ENCODE results near the gene ANO2. TPM values are rescaled to one million over a fixed set of nuclear protein-coding genes. Genes with fewer than 3 reads are reported as not detected.

Gene ANO2
- total RNA-seq, 2 experiments from 2014 or later, result not detected

DNA sequence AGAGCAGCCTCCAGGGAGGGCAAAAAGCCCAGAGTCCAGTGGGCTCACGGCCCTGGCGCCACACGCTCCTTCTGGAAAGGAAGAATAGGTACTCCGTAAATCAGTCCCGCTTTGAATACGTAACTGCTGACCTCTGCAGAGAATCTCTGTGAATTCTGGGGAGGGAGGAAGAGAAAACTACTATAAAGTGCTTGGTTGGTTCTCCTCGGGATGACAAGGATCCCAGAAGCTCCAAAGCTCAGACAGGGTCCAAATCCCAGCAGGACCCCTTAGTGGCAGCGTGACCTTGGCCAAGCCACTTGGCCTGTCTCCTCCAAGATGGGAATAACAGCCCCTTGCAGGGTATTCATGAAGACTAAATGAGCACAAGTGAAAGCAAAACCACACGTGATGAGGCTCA, 31.7 kb downstream of the ANO2 start:
- intact Hi-C loops (cut with DNase I, micrococcal nuclease), result no loop called here
- Mint-ChIP-seq H3K27me3 (peaks cover 7% of the 10 kb centered on the region), H3K9me3 (ENCODE audit: low read depth) (no peaks in the 10 kb centered on the region), H3K4me3 (no peak overlapping the region), H3K36me3 (ENCODE audit: low read depth) (no peaks in the 10 kb centered on the region), H3K27ac (no peak overlapping the region), H3K4me1 (no peaks in the 10 kb centered on the region)
- ATAC-seq (no peak), DNase-seq (no peak)
- POLR2A ChIA-PET, result no interaction called here
- CTCF ChIA-PET, result no interaction called here

DNA sequence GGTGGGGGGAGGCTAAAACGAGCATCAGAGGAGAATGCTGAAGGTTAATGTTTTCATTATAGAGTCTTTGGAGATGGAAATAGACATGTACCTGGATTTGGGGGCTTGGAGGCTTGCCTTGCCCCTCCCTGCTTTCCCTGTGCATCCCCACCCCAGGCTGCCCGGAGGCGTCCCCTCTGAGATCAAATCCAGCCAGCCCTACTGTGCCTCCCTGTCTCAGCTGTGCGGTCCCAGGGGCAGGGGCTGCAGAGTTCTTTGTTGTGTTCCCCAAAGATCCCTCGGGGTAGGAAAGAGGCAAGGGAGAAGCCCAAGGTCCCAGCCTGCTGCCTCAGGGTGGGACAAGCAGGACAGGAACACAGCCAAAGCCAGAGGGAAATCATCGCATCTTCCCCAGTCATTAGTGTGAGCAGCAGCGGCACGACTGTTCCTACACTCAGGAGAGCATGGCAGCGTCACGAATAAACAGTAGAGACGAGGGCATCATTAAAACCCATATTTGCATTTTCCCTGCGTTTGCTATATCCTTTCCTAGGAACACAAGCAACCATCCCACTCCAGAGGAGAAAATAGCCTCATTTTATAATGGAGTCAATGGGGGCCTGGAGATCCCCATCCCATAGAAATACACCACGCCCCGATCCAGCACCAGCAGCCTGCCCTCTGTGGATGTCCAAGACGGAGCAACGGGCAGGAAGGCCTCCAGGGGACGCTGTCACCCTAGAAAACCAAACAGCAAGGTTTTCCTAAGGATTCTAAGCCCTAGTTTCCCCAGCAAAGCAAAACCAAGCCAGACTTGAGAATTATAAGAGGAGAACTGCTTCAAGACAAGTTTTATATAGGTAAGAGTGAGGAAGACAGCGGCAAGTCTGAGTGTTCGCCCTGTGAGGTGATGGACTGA, 32.4 kb downstream of the ANO2 start:
- intact Hi-C loops (cut with DNase I, micrococcal nuclease), result no loop called here
- POLR2A ChIA-PET, result no interaction called here
- H3K27me3 Mint-ChIP-seq, result peaks cover 10% of the 10 kb centered on the region
- CTCF ChIA-PET, result interaction anchor here (0.6 kb wide), 1 partner anchor 139 kb away, joined by 3 read pairs; no protein-coding TSS in a partner anchor
- H3K4me1 Mint-ChIP-seq, result no peaks in the 10 kb centered on the region
- no peaks in the 10 kb centered on the region for H3K9me3 Mint-ChIP-seq (ENCODE audit: low read depth)
- ATAC-seq (no peak), DNase-seq (no peak)
- no peaks in the 10 kb centered on the region for H3K36me3 Mint-ChIP-seq (ENCODE audit: low read depth)
- H3K27ac Mint-ChIP-seq, result no peak overlapping the region
- no peak overlapping the region for H3K4me3 Mint-ChIP-seq

DNA sequence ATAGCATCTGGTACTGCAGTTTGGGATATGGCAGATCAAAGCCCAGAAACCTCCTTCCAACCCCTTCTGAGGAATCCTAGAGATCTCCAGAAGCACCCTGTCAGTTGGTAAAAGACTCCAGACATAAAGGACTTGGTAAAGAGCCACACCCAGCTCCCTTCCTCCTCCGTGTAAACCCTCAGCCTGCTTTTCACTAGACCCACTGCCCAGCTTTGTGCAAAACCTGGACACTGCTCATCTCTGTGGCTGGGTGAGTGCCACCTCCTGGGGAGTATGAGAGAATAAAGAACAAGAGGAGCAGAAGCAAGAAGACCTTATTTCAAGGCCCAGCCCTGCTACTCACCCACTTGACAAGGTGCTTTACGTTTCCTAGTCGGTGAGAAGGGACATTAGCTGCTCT, 33.0 kb downstream of the ANO2 start:
- intact Hi-C loops (cut with DNase I, micrococcal nuclease), result no loop called here
- Mint-ChIP-seq H3K36me3 (ENCODE audit: low read depth) (no peaks in the 10 kb centered on the region), H3K27me3 (peaks cover 12% of the 10 kb centered on the region), H3K4me3 (no peak overlapping the region), H3K27ac (no peak overlapping the region), H3K4me1 (no peaks in the 10 kb centered on the region), H3K9me3 (ENCODE audit: low read depth) (no peaks in the 10 kb centered on the region)
- ATAC-seq, result no peak
- CTCF ChIA-PET, result interaction anchor here (0.6 kb wide), 2 partner anchors 138 to 163 kb away, joined by 3 read pairs; no protein-coding TSS in a partner anchor
- POLR2A ChIA-PET, result no interaction called here
- no peak for DNase-seq

DNA sequence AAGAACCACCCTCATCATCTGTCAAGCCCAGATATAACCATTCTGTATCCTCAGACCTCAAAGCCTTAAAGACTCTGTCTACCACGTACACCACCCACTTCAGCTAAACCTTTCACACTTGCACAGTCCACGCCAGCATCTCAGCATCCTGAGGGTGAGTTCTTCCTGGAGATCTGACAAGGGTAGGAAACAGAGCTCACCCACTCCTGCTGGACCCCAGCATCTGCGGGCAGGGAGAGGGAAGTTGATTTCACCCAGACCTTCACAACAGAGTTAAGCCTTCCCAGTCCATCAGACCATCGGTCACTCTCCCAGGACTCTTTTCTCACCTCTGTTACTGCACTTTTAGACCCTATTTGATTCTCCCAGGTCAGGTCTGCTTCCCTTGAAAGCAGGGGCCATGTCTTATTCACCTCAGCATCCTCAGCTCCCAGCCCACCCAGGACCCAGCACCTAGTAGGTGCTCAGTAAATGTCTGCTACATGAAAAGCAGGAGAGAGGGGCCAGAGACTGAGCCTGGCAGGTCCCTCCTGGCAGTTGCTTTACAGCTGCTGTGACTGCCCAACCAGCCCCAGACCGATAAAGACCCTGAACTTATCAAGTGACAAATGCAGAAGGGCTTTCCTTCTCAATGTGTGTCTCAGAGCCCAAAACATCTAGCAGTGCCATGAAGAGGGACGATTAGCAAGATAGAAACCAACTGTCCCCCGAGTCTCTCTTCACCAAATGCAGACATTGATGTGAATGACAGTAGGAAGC, 34.1 kb downstream of the ANO2 start:
- Mint-ChIP-seq H3K4me3 (no peak overlapping the region), H3K36me3 (ENCODE audit: low read depth) (no peaks in the 10 kb centered on the region), H3K9me3 (ENCODE audit: low read depth) (no peaks in the 10 kb centered on the region), H3K27ac (no peak overlapping the region), H3K4me1 (no peaks in the 10 kb centered on the region), H3K27me3 (peaks cover 12% of the 10 kb centered on the region)
- intact Hi-C loops (cut with DNase I, micrococcal nuclease), result no loop called here
- no peak for ATAC-seq
- ChIA-PET POLR2A (no interaction called here), CTCF (interaction anchor here (0.6 to 0.7 kb wide), 2 partner anchors 114 to 162 kb away, joined by 3 to 4 read pairs; no protein-coding TSS in a partner anchor)
- DNase-seq, result no peak

DNA sequence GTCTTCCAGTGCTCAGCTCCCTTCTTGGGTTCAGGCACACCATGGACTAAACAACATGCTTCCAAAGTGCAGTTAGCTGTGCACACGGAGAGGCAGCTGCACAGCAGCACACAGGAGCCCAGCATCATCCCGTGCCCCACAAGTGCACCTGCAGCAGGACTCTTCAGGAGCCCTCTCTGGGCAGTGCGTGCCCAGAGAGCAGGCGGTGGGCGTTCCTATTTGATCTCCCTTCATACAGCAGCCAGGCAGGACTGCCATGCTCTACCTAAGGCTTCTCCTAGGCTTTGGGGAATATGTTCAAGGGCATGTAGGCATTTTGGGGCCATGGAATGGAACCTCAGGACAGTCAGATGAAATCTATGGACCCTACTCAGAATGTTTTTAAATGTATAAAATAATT, 35.5 kb downstream of the ANO2 start:
- Mint-ChIP-seq H3K4me3 (no peak overlapping the region), H3K27ac (no peak overlapping the region), H3K36me3 (ENCODE audit: low read depth) (no peaks in the 10 kb centered on the region), H3K27me3 (peaks cover 12% of the 10 kb centered on the region), H3K4me1 (no peaks in the 10 kb centered on the region), H3K9me3 (ENCODE audit: low read depth) (no peaks in the 10 kb centered on the region)
- ATAC-seq (no peak), DNase-seq (no peak)
- ChIA-PET CTCF (interaction anchor here (0.8 kb wide), 1 partner anchor 163 kb away, joined by 4 read pairs; no protein-coding TSS in a partner anchor), POLR2A (no interaction called here)
- intact Hi-C loops (cut with DNase I, micrococcal nuclease), result no loop called here

DNA sequence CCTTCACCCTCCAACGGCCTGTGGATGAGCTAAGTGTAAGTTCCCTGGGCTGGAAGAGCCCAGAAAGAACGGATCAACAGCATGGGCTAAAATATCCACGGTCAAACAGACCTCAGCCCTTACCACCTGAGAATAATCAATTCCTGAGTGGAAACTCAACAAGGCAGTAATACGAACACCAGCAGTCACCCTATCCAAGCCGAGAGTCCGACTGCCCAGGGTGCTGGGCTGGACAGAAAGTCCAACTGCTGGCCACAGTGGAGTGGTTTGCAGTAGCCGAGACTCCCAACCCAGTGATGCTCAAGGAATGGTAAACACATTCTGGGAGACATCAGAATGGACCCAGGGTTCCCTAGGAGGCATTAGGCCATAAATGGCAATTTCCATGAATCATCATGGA, 36.8 kb downstream of the ANO2 start:
- no peak overlapping the region for H3K4me3 Mint-ChIP-seq
- H3K9me3 Mint-ChIP-seq (ENCODE audit: low read depth), result no peaks in the 10 kb centered on the region
- H3K4me1 Mint-ChIP-seq, result no peaks in the 10 kb centered on the region
- DNase-seq, result no peak
- intact Hi-C loops (cut with DNase I, micrococcal nuclease), result no loop called here
- POLR2A ChIA-PET, result no interaction called here
- peaks cover 12% of the 10 kb centered on the region for H3K27me3 Mint-ChIP-seq
- no peaks in the 10 kb centered on the region for H3K36me3 Mint-ChIP-seq (ENCODE audit: low read depth)
- no peak for ATAC-seq
- H3K27ac Mint-ChIP-seq, result no peak overlapping the region
- CTCF ChIA-PET, result interaction anchor here (0.7 kb wide), 1 partner anchor 1532 kb away, joined by 3 read pairs; no protein-coding TSS in a partner anchor

DNA sequence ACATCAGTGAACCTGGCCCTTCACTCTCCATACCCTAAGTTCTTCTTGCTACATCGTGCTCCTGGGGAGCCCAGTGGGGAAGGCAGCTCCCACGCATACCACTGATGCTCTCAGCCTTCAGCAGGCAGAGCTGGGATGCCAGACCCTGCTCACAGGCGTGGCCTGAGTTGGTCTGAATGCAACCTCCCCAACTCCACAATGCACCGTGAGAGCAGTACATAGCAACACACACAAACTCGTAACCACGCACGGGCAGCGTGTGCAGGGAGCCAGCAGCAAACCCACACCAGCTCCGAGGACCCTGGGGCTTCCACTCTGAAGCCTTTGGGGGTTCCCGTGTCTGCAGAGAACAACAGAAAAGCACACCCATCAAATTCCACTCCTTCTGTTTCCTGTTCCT, 37.3 kb downstream of the ANO2 start:
- Mint-ChIP-seq H3K4me3 (no peak overlapping the region), H3K27me3 (peaks cover 12% of the 10 kb centered on the region), H3K27ac (no peak overlapping the region), H3K9me3 (ENCODE audit: low read depth) (no peaks in the 10 kb centered on the region), H3K36me3 (ENCODE audit: low read depth) (no peaks in the 10 kb centered on the region), H3K4me1 (no peaks in the 10 kb centered on the region)
- intact Hi-C loops (cut with DNase I, micrococcal nuclease), result no loop called here
- ChIA-PET POLR2A (no interaction called here), CTCF (interaction anchor here (0.7 kb wide), 1 partner anchor 1532 kb away, joined by 3 read pairs; no protein-coding TSS in a partner anchor)
- ATAC-seq, result no peak
- DNase-seq, result no peak

DNA sequence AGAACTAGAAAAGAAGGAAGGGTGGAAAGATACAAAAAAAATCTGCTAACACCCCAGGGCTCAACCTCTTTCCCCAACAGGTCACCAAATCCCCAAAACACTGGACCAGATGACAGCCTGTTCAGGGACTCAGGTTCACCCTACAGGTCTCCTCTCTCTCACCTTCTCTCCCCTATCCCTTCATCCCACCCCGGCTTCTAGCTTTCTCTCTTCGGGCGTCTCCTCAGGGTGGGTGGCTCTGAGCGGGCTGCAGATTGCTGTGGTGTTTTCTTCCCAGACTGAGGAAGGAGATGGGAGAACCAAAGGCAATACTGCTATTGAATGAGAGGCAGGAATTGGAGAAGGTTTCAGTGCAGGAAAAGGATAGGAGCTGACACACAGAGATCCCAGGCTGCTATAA, 39.3 kb downstream of the ANO2 start:
- intact Hi-C loops (cut with DNase I, micrococcal nuclease), result no loop called here
- POLR2A ChIA-PET, result no interaction called here
- H3K4me1 Mint-ChIP-seq, result no peaks in the 10 kb centered on the region
- H3K27ac Mint-ChIP-seq, result no peak overlapping the region
- H3K36me3 Mint-ChIP-seq (ENCODE audit: low read depth), result no peaks in the 10 kb centered on the region
- no peak overlapping the region for H3K4me3 Mint-ChIP-seq
- ATAC-seq, result no peak
- H3K27me3 Mint-ChIP-seq, result peaks cover 13% of the 10 kb centered on the region
- CTCF ChIA-PET, result no interaction called here
- no peak for DNase-seq
- H3K9me3 Mint-ChIP-seq (ENCODE audit: low read depth), result no peaks in the 10 kb centered on the region

DNA sequence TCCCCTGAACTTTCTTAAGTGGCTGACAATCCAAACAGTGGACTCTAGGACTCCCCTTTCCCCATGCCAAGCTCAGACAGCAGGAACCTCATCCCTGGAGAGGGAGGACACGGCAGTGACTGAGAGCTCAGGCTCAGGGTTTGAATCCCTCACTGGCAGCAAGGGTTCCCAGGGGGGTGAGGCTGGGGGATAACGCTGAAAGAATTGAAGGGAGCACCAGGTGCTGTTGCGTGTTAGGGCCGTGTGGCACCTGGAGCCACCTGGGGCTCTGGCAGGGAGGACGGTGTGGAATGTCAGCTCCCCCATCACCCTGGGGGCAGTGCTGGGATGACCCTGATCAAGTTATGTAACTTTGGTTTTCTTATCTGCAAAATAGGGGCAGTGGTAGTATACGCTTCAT, 40.1 kb downstream of the ANO2 start:
- DNase-seq (no peak), ATAC-seq (no peak)
- Mint-ChIP-seq H3K27me3 (peaks cover 13% of the 10 kb centered on the region), H3K4me1 (no peaks in the 10 kb centered on the region), H3K27ac (no peak overlapping the region), H3K9me3 (ENCODE audit: low read depth) (no peaks in the 10 kb centered on the region), H3K36me3 (ENCODE audit: low read depth) (no peaks in the 10 kb centered on the region), H3K4me3 (no peak overlapping the region)
- intact Hi-C loops (cut with DNase I, micrococcal nuclease), result no loop called here
- CTCF ChIA-PET, result no interaction called here
- POLR2A ChIA-PET, result no interaction called here

DNA sequence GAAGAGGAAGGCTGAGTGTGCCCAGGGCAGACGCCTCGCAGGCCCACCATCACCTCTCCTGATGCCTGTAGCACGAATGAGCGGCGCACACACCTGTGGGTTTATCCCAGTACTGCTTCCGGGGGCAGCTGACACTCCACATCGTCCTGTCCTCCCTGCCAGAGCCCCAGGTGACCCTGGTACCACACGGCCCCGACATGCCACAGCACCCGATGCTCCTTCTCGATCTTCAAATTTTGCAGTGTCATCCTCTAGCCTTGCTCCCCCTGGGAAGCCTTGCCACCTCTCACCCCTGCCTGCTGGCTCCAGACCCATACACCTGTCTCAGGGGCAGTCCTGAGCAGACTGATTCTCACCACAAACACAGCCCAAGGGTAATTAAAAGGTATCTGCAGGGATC, 40.6 kb downstream of the ANO2 start:
- intact Hi-C loops (cut with DNase I, micrococcal nuclease), result no loop called here
- ChIA-PET CTCF (interaction anchor here (0.7 kb wide), 1 partner anchor 20 kb away, joined by 3 read pairs; no protein-coding TSS in a partner anchor), POLR2A (no interaction called here)
- H3K27ac Mint-ChIP-seq, result no peak overlapping the region
- no peaks in the 10 kb centered on the region for H3K4me1 Mint-ChIP-seq
- DNase-seq (no peak), ATAC-seq (no peak)
- no peaks in the 10 kb centered on the region for H3K36me3 Mint-ChIP-seq (ENCODE audit: low read depth)
- H3K9me3 Mint-ChIP-seq (ENCODE audit: low read depth), result no peaks in the 10 kb centered on the region
- H3K27me3 Mint-ChIP-seq, result peaks cover 17% of the 10 kb centered on the region
- no peak overlapping the region for H3K4me3 Mint-ChIP-seq

DNA sequence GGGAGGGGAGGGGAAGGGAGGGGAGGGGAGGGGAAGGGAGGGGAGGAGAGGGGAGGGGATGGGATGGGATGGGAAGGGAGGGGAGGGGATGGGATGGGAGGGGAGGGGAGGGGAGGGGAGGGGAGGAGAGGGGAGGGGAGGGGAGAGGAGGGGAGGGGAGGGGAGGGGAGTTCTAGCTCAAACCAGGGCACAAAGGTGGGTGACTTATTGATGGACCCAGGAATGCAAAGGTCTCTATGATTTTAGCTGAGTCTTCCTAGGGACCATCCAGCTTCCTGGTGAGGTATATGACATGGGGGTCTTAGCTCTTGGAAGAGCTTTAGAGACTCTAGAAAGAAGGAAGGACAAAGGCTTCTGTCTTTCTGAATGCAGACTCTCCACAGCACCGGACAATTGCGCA, 42.3 kb downstream of the ANO2 start:
- CTCF ChIA-PET, result no interaction called here
- Mint-ChIP-seq H3K27ac (no peak overlapping the region), H3K4me1 (no peaks in the 10 kb centered on the region), H3K27me3 (peaks cover 11% of the 10 kb centered on the region), H3K4me3 (no peak overlapping the region), H3K9me3 (ENCODE audit: low read depth) (no peaks in the 10 kb centered on the region), H3K36me3 (ENCODE audit: low read depth) (no peaks in the 10 kb centered on the region)
- ATAC-seq, result no peak
- POLR2A ChIA-PET, result no interaction called here
- intact Hi-C loops (cut with DNase I, micrococcal nuclease), result no loop called here
- DNase-seq, result no peak

DNA sequence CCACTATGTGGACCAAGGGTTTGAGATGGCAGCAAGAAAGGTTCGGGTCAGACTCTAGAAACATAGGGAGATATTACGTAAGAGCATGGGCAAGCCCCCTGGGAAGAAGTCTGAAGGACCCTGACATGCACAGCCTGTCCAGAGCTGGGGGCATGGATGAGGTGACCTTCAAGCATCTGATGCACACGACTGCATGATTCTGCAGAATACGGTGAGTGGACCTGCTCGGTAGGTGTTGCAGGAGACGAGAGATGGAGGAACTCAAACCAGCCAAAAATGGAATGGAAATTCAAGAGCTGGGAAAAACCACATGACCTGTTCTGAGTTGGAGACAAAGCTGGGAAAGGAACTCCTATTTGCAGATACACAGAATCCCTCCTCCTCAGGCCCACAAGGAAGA, 43.6 kb downstream of the ANO2 start:
- intact Hi-C loops (cut with DNase I, micrococcal nuclease), result no loop called here
- peaks cover 13% of the 10 kb centered on the region for H3K27me3 Mint-ChIP-seq
- H3K4me1 Mint-ChIP-seq, result no peaks in the 10 kb centered on the region
- ChIA-PET POLR2A (no interaction called here), CTCF (no interaction called here)
- no peaks in the 10 kb centered on the region for H3K36me3 Mint-ChIP-seq (ENCODE audit: low read depth)
- ATAC-seq (no peak), DNase-seq (no peak)
- no peaks in the 10 kb centered on the region for H3K9me3 Mint-ChIP-seq (ENCODE audit: low read depth)
- no peak overlapping the region for H3K27ac Mint-ChIP-seq
- no peak overlapping the region for H3K4me3 Mint-ChIP-seq

All from activated CD4-positive, alpha-beta T cell treated with anti-CD3 and anti-CD28 coated beads for 36 hours (primary cell).